Suppressor macrophage treated with lipopolysaccharide for 1 hour (primary cell): ENCODE results near the gene PCBP3.

Source experiments
- DNase-seq, 3 donors: peaks; one replicate each; pipeline ENCODE4 v3.0.0-alpha.2; 2020 to 2022

PCBP3 gene

DNA sequence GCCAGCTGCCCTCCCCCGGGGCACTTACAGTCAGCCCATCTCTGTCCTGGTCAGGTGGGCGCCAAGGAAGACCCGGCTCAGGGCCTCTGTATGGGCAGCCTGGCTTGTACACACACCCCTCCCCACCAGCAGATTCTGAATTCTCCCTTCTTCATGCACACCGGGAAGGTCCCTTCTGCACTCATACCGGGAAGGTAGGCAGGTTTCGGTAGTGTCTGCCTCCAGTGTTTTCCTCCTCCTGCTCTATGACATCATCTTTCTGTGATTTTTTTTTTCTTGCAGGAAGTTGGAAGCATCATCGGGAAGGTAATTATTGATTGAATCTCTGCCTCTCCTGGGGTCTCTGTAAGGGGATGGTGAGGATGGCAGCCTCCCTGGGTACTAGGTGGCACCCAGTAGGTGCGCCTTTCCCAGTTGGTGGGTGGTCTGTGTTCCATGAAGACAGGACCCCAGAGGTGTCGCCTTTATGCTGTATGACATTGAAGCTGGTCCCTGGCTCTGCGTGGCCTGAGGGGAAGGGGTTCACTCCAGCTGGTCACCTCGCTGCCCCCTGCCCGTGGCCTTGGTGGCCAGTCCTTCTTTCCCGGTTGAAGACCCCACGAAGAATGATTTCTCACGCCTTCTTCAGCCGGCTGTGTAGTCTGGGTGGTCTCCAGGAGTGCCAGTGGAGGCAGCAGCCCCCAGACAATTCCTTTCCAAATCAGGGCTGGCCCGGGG is 255.9 kb downstream of the PCBP3 start:
- no peak for DNase-seq

- no peak for DNase-seq
These were observed 256.7 kb downstream of the PCBP3 start for GRCh38 chr21:45900034-45900868.

GRCh38 chr21:45901061-45901690 is 257.7 kb downstream of the PCBP3 start:
- no peak for DNase-seq

DNA sequence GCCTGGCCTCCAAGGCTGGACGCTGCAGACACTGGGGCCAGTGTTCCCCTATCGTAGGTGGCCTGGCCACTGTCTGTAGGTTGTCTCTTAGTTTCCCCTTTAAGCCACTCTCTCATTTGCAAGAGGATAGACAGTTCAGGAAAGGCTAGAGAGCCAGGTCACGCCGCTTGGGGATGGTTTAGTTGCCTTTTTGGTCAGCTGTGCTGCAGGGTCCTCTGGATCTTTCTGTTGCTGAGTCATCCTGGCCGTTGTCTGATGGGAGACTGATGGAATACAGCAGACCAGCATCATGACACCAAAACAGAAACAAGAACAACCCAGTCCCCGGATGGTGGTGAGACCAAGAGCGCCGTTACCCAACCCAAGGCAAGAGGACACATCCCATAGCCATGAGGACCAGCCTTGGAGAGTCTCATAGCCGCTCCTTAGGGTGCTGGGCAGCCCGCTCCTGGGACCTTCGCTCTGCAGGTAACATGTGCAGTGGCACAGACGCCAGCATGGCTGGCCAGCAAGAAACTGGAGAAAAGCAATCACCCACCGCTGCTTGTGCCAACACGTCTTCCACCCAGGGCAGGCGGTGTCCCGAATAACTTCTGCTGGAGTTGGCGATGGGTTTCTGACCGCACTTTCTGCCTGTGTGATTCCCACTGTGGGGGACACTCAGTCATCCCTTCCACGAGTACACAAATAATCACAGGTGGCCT is 258.9 kb downstream of the PCBP3 start:
- DNase-seq = no peak

DNA sequence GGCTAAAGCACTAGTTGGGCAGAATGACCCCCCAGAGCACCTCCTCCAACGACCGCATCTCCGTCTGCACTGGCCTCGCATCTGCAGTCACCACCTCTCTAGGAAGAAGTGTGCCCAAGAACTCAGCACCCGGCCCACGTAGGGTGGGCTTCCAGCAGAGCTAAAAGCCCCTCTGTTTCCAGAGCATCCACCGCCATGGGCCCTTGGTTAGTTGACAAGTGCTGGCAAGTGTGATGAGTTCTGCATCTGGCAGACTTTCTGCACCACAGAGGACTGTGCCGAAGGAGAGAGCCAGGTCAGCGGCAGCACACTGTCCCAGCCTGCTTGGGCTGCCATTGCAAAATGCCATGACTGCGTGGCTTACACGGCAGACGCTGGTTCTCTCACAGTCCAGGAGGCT is 261.7 kb downstream of the PCBP3 start:
- DNase-seq = no peak

- no peak for DNase-seq
These were observed 262.8 kb downstream of the PCBP3 start for GRCh38 chr21:45906196-45906805.

DNA sequence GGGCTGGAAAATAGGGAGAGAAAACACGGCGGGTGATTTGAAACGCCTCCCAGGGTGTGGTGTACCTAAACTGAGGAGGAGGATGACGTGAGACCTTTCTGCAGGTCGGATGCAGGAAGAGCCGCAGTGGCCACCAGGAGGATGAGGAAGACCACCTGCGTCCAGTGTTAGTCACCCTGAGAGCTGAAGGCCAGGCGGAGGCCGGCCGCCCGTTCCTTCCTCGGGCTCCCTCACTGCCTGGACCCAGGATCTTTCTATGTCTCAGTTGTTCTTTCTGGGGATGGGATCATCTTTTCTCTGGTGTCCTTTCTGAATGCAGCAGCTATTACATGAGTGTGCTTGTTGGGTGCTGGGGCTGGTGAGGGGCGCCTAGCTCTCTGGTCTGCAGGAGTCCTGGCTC is 263.3 kb downstream of the PCBP3 start:
- DNase-seq = no peak

- no peak for DNase-seq
These were observed 265.2 kb downstream of the PCBP3 start for GRCh38 chr21:45908536-45909237.

- DNase-seq = no peak
These were observed 265.9 kb downstream of the PCBP3 start for GRCh38 chr21:45909238-45909988.

DNA sequence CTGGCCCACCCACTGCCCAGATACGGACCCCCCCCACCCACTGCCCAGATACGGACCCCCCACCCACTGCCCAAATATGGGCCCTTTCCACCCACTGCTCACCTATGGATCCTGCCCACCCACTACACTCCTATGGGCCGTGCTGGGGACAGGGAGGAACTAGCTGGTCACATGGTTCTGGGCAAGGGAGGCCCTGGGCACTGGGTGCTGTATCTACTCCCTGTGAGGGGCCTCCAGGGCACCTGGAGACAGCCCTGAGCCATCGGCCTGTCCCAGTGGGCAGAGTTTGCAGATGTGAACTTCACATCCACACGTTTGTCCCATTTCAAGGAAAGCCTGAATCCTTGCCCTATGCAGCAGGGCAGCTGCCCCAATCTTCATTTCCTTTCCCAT is 266.6 kb downstream of the PCBP3 start:
- DNase-seq = no peak

GRCh38 chr21:45910548-45911221 is 267.2 kb downstream of the PCBP3 start:
- no peak for DNase-seq

DNA sequence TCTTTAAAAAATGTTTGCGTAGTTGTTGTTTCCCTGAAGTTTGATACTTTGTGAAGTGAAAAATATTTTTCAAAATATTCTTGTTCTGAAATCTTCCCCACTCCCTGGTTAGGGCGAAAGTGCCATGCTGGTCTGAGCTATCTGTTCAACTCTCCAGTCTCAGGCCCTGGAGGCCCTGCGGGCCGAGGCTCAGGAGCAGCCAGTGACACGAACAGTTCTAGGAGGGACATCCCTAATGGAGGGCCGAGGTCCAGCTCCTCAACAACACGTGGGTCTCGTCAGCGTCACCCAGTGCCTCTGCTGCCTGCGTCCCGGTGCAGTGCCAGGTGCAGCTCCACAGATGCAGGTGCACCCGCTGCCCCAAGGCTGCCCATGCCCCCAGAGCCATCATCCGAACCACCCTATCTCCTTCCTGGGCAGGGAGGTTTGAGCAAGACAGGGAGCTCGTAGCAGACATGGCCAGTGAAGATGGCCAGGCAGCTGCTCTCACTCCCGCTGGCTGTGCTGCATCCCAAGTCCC is 268.3 kb downstream of the PCBP3 start:
- no peak for DNase-seq

DNA sequence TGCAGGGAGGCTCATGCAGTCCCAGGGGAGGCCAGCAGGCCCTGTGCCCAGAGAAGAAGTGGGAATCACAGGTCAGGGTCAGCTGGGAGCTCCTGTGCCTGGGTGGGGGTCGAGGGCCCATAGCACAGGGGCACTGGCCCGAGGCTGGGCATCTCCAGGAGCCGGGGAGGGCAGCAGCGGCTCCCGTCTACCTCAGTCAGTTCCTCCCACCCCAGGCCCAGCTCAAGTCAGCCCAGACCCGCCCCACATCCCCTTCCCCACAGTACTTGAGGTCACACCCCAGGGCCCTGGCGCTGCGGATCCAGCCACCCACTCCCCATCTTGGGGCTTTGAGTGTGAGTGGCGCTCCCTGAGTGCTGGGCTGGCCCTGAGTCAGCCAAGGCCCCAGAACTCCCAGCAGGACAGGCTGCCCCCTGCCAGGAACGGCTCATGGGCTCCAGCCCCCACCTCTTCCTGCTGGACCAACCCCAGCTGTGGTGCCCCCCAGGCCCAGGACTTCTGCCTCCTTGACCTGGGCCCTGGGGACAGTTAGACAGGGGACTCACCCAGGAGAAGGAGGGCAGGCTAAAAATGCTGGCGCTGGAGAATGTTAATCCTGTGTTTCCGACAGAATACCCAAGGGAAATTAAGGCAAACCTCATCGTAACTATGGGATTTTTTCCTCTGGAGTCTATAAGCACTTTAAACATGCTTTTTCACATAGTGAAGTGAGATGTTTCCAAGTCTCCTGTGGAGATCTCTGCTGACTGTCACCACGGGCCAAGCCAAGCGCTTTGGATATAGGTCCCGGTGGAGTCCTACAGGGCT is 269.3 kb downstream of the PCBP3 start:
- DNase-seq = no peak

GRCh38 chr21:45913418-45913765 is 269.9 kb downstream of the PCBP3 start:
- no peak for DNase-seq

- DNase-seq = no peak
These were observed 270.4 kb downstream of the PCBP3 start for GRCh38 chr21:45913886-45914285.

DNA sequence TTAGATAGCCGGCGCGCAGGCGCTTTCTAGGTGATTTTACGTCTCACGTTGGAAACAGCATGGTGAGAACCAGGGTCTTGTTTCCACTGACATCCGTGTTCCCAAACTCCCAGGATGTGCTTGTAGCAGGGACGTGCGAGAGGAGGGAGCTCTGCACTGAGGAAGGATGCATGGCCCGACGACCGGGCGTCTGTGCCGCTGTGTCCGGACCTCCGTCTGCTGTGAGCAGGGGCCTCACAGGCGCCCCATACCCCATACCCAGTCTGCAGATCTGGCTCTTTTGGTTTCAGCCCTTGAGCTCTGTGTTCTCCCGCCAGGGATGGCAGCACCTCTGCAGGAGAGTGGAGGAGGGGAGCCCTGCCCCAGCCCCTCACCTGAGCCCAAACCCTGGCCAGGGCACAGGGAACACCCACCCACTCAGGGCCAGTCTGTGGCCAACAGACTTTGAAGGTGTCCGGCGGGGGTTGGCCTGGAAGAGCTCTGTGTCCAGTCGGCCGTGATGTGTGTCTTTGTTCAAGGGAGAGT is 270.9 kb downstream of the PCBP3 start:
- no peak for DNase-seq

DNA sequence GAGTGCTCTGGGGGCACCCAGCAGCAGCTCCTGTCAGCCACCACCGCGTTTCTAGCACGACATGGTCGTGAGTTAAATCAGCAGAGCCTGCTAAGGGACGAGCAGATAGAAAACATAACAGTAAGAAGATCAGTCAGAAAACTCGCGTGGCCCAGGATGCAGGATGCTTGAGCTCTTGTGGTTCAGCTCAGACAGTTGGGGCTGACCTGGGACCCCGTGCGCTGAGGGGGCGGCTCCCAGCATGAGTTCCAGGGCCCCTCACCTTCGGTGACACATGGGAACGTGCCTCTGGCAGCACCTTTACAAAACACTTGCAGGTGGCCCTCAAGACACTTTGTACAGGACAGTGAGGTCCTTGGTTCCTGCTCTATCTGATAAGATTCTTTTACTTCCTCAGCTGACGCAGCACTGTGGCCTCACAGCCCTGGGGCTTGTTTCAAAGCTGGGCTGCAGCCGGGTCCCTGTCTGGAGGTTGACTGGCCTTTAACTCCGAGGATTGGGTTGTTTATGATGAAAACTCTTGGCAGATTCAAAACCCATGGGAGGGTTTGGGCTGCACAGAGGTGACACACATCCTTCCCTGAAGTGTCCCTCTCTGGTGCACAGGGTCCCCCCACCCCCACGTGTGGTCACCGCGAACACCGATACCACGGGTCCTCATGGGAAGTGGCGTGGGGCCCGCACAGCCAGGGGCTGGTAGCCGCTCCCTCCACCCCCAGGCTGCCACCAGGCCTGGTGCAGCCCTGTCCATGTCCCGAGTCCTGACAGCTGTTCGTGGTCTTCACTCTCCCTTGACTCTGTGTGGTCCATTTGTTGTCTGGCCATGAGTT is 272.7 kb downstream of the PCBP3 start:
- DNase-seq = no peak

DNA sequence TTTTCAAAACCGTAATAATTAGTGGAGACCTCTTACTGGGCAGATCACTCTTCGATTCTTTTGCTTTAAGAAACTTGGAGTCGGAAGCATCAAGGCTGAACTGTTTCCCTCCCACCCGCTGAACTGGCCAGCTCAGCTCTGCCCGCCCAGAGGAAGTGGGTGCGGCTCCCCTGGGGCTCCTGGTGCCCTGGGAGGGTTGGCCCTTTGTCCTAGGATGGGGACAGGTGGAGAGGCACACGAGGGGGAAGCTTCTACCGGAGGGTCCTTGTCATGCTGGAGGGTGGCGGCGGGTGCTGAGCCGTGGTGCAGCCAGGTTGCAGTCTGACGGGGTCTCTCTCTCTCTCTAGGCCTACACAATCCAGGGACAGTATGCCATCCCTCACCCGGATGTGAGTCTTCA is 273.7 kb downstream of the PCBP3 start:
- no peak for DNase-seq

GRCh38 chr21:45918011-45918410 is 274.5 kb downstream of the PCBP3 start:
- no peak for DNase-seq
